Epidermal melanocyte (primary cell): ENCODE measurements around the gene GNAZ.
"Not testable (repeated sequence)": the region's sequence is repeated elsewhere in the genome, so short reads cannot be mapped to it uniquely, and the experiment has no call there.

Source experiments
- DNase-seq: peaks from one replicate; pipeline ENCODE4 v3.0.0; 2011; ENCODE audit warnings: low spot score; ENCODE audit not compliant: insufficient read length

The GNAZ gene

GRCh38 chr22:23044570-23044969 is 25.7 kb upstream of the GNAZ start:
- no peak for DNase-seq

GRCh38 chr22:23045461-23045860 is 24.9 kb upstream of the GNAZ start:
- DNase-seq = no peak

- DNase-seq = no peak
These were observed 23.1 kb upstream of the GNAZ start for GRCh38 chr22:23047265-23047664.

GRCh38 chr22:23047742-23048141 is 22.6 kb upstream of the GNAZ start:
- no peak for DNase-seq

- DNase-seq = not testable (repeated sequence)
These were observed 19.8 kb upstream of the GNAZ start for GRCh38 chr22:23050546-23050945.

GRCh38 chr22:23053051-23053707 is 17.1 kb upstream of the GNAZ start:
- no peak for DNase-seq

GRCh38 chr22:23053912-23054530 is 16.3 kb upstream of the GNAZ start:
- no peak for DNase-seq

GRCh38 chr22:23054531-23055257 is 15.6 kb upstream of the GNAZ start:
- DNase-seq = no peak

- DNase-seq = no peak
These were observed 14.7 kb upstream of the GNAZ start for GRCh38 chr22:23055449-23056179.

- no peak for DNase-seq
These were observed 13.0 kb upstream of the GNAZ start for GRCh38 chr22:23057331-23057730.

GRCh38 chr22:23058063-23058462 is 12.3 kb upstream of the GNAZ start:
- no peak for DNase-seq

GRCh38 chr22:23058481-23059283 is 11.6 kb upstream of the GNAZ start:
- DNase-seq = no peak

- DNase-seq = no peak
These were observed 10.9 kb upstream of the GNAZ start for GRCh38 chr22:23059284-23059948.

- DNase-seq = no peak
These were observed 9.5 kb upstream of the GNAZ start for GRCh38 chr22:23060612-23061400.

GRCh38 chr22:23061471-23062280 is 8.6 kb upstream of the GNAZ start:
- no peak for DNase-seq

GRCh38 chr22:23062616-23063538 is 7.4 kb upstream of the GNAZ start:
- no peak for DNase-seq

GRCh38 chr22:23063539-23064380 is 6.6 kb upstream of the GNAZ start:
- DNase-seq = no peak
